GM12873 (cell line): ENCODE results near the gene JARID2.

Source experiments
- CTCF ChIP-seq: IDR thresholded peaks from 2 replicates; pipeline ENCODE4 v1.5.1; 2012; ENCODE audit warnings: low read depth, mild to moderate bottlenecking, moderate library complexity, low read length, control low read depth; ENCODE audit not compliant: insufficient read depth; ENCODE audit errors: missing control alignments

The JARID2 gene

GRCh38 chr6:15447546-15448267 lies 201.8 kb downstream of the JARID2 start:
- no peak for TF ChIP-seq CTCF

- no peak for TF ChIP-seq CTCF
Observed at GRCh38 chr6:15449011-15449410, 203.1 kb downstream of the JARID2 start.

- TF ChIP-seq CTCF = no peak
Observed at GRCh38 chr6:15451738-15452137, 205.9 kb downstream of the JARID2 start.

- TF ChIP-seq CTCF = no peak
Observed at GRCh38 chr6:15452182-15452941, 206.5 kb downstream of the JARID2 start.

- no peak for TF ChIP-seq CTCF
Observed at GRCh38 chr6:15453186-15453585, 207.3 kb downstream of the JARID2 start.

GRCh38 chr6:15453622-15454021 lies 207.8 kb downstream of the JARID2 start:
- no peak for TF ChIP-seq CTCF

- TF ChIP-seq CTCF = no peak
Observed at GRCh38 chr6:15456422-15456821, 210.6 kb downstream of the JARID2 start.
